OCI-LY1 (cell line): ENCODE results near the gene CPA4.

Source experiments
- EZH2 ChIP-seq: fragments of 200-600 bp; sonication (generic), shearing (Covaris generic); IDR thresholded peaks from 2 replicates; pipeline ENCODE4 v1.8.0; 2017; ENCODE audit warnings: borderline replicate concordance, mixed run types, mild to moderate bottlenecking, antibody characterized with exemption, low read length, moderate library complexity, mixed read lengths
- TF ChIP-seq, protein P1 (sequence below): fragments of 200-600 bp; sonication (generic), shearing (Covaris generic); IDR thresholded peaks from 2 replicates; pipeline ENCODE4 v1.5.1; 2017; ENCODE audit warnings: mild to moderate bottlenecking, antibody characterized with exemption, low read length, moderate library complexity, mixed read lengths

DNA sequence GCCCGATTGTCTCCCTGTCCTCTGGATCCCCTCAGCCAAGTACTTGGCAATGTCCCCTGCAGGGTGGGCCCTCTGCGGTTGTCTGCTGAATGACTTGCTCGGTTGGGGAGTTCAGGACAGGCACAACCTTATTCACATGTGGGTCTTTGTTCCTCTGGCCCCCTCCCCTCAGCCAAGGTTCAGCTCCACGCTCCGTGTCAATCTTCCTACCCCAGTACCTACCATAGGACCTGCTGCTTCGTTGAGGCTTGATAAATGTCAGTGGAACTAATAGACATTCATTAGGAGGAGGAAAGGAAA, 58.8 kb downstream of the CPA4 start:
- TF ChIP-seq, protein P1, sequence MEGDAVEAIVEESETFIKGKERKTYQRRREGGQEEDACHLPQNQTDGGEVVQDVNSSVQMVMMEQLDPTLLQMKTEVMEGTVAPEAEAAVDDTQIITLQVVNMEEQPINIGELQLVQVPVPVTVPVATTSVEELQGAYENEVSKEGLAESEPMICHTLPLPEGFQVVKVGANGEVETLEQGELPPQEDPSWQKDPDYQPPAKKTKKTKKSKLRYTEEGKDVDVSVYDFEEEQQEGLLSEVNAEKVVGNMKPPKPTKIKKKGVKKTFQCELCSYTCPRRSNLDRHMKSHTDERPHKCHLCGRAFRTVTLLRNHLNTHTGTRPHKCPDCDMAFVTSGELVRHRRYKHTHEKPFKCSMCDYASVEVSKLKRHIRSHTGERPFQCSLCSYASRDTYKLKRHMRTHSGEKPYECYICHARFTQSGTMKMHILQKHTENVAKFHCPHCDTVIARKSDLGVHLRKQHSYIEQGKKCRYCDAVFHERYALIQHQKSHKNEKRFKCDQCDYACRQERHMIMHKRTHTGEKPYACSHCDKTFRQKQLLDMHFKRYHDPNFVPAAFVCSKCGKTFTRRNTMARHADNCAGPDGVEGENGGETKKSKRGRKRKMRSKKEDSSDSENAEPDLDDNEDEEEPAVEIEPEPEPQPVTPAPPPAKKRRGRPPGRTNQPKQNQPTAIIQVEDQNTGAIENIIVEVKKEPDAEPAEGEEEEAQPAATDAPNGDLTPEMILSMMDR, result no peak
- TF ChIP-seq EZH2, result no peak
